Right kidney (tissue), 1 donor: ENCODE results near the gene KCNMB2.

Source experiments
- DNase-seq: peaks from one replicate; pipeline ENCODE4 v3.0.0-alpha.2; 2016

The KCNMB2 gene

GRCh38 chr3:178754852-178755510 is 218.7 kb downstream of the KCNMB2 start:
- DNase-seq: no peak

- DNase-seq: no peak
Measured at GRCh38 chr3:178761024-178761423, 224.8 kb downstream of the KCNMB2 start.

- DNase-seq: no peak
Measured at GRCh38 chr3:178761461-178761860, 225.2 kb downstream of the KCNMB2 start.

- DNase-seq: no peak
Measured at GRCh38 chr3:178762385-178762784, 226.1 kb downstream of the KCNMB2 start.

GRCh38 chr3:178765472-178765871 is 229.2 kb downstream of the KCNMB2 start:
- DNase-seq: no peak

GRCh38 chr3:178767581-178767980 is 231.3 kb downstream of the KCNMB2 start:
- DNase-seq: no peak

GRCh38 chr3:178768072-178768864 is 232.0 kb downstream of the KCNMB2 start:
- DNase-seq: no peak

- no peak for DNase-seq
Measured at GRCh38 chr3:178771511-178771910, 235.3 kb downstream of the KCNMB2 start.

GRCh38 chr3:178772746-178773145 is 236.5 kb downstream of the KCNMB2 start:
- no peak for DNase-seq

GRCh38 chr3:178773358-178773757 is 237.1 kb downstream of the KCNMB2 start:
- no peak for DNase-seq

GRCh38 chr3:178777718-178778411 is 241.6 kb downstream of the KCNMB2 start:
- no peak for DNase-seq

- no peak for DNase-seq
Measured at GRCh38 chr3:178778589-178778988, 242.4 kb downstream of the KCNMB2 start.

GRCh38 chr3:178785961-178786360 is 249.7 kb downstream of the KCNMB2 start:
- DNase-seq: no peak

- no peak for DNase-seq
Measured at GRCh38 chr3:178787960-178788359, 251.7 kb downstream of the KCNMB2 start.

- DNase-seq: no peak
Measured at GRCh38 chr3:178794711-178795110, 258.5 kb downstream of the KCNMB2 start.

GRCh38 chr3:178795349-178795748 is 259.1 kb downstream of the KCNMB2 start:
- DNase-seq: no peak

GRCh38 chr3:178802259-178802658 is 266.0 kb downstream of the KCNMB2 start:
- DNase-seq: no peak

- DNase-seq: no peak
Measured at GRCh38 chr3:178802993-178803693, 266.9 kb downstream of the KCNMB2 start.

- DNase-seq: no peak
Measured at GRCh38 chr3:178804606-178805005, 268.4 kb downstream of the KCNMB2 start.

- DNase-seq: no peak
Measured at GRCh38 chr3:178805741-178806140, 269.5 kb downstream of the KCNMB2 start.

- DNase-seq: no peak
Measured at GRCh38 chr3:178806651-178807050, 270.4 kb downstream of the KCNMB2 start.

GRCh38 chr3:178807694-178808093 is 271.5 kb downstream of the KCNMB2 start:
- no peak for DNase-seq

- DNase-seq: no peak
Measured at GRCh38 chr3:178808748-178809147, 272.5 kb downstream of the KCNMB2 start.
